Stimulated activated CD4-positive, alpha-beta T cell treated with anti-CD3 and anti-CD28 coated beads, Interleukin-15, amount 100 ng/mL, for 48 hours (primary cell): ENCODE data around the gene P2RX1.

ENCODE experiments used
- DNase-seq, 2 donors: peaks; one replicate each; pipeline ENCODE4 v3.0.0-alpha.2; 2020; ENCODE audit warnings: low read depth in 2 of 2

P2RX1 gene

DNA sequence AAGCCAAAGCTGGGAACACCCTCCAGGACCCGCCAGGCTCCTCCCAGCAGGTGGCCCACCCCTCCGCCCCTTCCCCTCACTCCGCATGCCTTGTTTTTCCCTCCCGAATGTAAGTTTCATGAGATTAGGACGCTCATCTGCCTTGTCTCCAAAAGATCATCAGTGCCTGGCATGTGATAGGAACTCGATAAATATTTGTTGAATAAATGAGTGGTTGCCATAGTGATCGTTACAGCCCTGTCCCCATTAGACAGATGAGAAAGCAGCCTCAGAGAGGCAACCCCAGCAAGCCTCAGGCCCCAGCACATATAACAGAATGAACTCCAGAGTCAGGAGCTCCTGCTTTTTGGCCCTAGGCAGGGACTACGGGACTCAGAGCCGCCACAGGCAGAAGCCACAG is 28.5 kb downstream of the P2RX1 start:
- DNase-seq, result no peak

DNA sequence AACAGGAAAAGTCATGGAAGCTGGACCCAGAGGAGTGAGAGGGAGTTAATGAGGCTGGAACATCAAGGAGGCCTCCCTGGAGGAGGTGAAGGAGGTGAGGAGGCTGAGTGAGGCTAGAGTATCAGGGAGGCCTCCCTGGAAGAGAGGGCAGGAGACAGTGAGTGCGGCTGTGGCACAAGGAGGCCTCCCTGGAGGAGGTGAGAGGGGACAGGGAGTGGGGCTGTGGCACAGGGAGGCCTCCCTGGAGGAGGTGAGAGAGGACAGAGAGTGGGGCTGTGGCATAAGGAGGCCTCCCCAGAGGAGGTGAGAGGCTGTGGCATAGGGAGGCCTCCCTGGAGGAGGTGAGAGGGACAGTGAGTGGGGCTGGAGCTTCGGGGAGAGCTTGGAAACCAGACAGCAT is 28.9 kb downstream of the P2RX1 start:
- DNase-seq, result no peak

DNA sequence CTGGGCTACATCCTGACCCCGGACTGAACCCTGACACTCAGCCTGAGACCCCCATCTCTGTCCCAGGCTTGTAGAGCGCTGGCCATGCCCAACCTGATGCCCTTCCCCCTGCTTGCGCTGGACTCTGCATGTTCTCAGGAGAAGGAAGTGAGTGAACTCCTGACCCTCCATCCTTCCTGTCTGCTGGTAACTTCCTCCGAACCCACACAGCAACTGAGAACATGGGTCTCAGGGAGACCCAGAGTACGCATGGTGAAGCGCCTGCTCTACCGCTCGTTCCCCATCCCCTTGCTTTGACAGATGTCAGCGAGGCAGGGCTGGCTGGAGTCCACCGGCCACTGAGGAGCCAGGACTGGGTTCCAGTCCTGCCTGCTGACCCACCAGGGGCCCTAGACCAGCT is 29.5 kb downstream of the P2RX1 start:
- no peak for DNase-seq

DNA sequence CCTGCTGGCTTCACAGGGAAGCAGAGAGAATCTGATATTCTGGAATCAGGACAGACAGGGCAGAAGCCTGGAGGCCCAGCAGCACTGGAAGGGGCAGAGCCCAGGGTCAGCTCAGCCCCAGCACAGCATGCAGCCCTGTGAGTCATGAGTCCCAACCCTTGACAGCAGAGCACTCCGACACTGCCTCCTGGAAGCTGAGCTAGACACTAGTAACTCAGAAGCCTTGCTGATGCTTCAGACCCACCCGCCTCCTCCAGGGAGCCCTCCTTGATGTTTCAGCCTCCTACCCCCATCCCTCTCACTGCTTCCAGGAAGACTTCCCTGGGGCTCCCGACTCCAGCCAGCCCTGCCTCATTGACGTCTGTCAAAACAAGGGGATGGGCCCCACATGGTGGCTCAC is 30.3 kb downstream of the P2RX1 start:
- no peak for DNase-seq

DNA sequence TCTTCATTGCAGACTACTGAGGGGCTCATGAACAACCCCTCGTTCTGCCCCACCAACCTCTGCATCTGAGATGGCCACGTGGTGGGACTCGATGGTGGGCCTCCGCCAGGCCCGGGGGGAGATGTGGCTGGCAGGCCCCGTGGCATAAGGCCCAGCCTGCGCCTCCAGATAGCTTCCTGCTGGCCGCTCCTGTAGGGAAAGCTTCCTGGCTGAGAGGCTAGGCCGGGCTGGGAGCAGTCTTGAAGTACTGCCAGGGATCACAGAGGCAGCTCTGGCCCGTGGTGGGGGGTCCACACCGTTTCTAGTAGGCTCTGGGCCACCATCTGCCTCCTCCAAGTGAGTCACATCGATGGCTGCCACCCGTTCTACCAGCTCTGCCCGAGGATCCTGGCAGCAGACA is 31.0 kb downstream of the P2RX1 start:
- DNase-seq, result no peak

DNA sequence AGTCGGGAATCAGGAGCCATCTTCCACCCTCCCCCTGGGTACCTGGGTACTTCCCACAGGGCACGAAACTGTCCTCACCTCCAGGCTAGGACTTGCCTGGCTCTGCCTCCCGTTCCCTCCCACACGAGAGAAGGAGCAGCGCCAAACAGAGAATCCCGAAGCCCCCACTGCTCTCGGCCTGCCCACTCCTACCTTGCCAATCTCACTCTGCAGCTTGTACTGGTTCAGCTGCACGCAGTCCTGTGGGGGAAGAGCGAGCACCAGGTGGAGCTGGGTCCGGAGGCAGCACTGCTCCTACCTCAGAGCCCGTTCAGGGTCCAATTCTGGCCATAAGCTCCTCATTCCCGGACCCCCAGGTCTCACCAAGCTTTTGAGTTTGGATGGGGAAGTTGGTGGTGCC is 32.1 kb downstream of the P2RX1 start:
- no peak for DNase-seq

DNA sequence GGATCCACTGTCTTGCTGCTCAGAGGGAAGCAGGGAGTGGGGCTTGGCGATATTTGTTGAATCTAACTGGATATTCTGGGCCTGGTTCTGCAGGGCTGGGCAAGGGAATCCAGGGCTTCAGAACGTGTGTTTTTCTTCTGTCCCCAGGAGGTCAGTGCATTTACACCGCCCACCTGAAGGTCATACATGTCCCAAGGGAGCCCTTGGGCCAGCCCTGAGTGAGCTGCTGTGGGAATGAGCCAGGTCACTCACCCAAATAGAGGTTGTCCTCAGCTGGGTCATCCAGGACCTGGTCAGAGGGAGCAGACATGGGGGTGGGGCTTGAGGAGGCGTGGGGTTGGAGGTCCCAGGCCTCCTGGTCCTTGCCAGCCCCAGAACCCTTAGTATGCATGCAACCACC is 34.0 kb downstream of the P2RX1 start:
- DNase-seq, result no peak

DNA sequence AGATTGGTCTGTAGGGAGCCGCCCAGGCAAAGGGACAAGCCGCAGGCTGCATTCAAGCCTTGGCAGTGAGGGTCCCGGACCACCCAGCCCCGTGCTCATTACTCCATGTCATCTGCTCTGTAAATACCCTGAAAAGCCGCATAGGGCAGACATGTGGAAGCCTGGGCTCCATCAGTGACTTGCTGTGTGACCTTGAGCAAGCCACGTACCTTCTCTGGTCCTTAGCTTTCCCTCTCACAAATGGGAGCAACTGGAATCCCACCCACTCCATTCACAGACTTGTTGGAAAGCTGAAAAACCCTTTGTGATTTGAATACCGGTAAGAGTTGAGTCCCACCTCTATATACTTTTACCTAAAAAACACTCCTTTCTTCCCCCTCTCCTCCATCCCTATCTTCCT is 35.3 kb downstream of the P2RX1 start:
- DNase-seq, result no peak

DNA sequence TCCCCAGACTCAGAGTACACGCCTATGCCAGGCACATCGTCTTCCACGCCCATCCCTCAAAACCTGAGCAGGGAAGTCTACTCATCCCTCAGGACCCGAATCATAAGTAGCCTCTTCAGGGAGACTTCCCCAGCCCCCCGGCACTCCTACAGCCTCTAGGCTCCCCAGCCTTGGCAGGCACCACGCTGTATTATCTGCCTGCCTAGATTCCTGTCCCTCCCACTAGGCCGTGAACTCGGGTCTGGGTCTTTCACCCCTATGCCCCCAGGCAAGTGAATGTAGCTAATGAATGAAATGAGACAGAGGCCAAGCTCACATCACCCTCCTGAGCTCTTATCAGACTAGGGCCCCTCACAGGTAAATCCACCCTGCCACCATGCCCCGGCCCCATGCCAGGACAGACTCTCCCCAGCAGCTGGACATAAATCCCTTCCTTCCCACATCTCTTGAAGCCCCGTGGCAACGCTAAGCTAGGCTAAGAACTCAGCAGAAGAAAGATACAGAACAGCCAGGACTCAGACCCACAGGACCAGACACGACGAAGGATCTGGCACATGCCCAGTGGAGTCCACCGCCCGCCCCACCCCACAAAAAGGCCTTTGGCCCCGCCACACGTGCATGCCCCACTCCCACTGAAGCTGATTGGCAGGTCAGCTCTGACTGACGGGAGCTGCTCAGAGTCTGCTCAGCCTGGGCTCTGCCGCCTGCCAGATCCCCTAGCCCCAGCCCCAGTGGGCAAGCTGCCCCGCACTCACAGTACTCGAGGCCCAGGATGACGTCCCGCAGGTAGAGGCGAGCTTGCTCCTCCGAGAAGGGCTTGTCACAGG is 36.5 kb downstream of the P2RX1 start:
- DNase-seq, result no peak

DNA sequence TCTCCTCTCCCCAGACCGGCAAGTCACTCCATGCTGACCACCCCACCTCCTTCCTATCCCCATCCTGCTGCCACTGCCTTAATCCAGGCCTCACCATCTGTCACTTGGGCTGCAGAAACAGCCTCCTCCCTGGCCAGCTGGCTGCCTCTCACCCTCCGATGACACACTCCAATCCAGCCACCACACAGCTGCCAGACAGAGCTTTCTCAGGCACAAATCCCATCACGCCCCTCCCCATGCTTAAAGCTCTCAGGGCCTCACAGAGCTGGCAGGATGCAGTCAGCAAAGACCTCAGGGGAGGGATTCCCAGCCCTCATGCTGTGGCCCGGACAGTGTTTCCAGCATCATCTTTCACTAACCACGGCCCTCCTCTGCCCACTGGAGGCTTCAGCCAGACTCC is 37.1 kb downstream of the P2RX1 start:
- DNase-seq, result no peak

DNA sequence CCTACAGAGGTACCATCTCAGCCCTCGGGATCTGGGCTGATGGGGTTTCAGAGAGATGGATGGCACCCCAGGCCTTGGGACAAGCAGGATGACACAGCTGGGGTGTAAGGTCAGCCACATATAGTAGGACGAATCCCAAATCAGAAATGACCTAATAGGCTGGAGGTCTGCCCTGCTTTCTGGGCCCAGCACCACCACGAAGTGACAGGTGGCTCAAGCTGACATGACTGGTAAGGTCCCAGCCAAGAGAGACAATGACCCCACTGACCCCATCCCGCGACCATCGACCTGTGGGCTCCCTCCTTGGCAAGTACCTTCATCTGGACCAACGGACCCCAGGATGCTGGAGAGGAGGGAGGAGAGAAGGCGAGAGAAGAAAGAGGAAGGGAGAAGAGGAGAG is 39.0 kb downstream of the P2RX1 start:
- no peak for DNase-seq

DNA sequence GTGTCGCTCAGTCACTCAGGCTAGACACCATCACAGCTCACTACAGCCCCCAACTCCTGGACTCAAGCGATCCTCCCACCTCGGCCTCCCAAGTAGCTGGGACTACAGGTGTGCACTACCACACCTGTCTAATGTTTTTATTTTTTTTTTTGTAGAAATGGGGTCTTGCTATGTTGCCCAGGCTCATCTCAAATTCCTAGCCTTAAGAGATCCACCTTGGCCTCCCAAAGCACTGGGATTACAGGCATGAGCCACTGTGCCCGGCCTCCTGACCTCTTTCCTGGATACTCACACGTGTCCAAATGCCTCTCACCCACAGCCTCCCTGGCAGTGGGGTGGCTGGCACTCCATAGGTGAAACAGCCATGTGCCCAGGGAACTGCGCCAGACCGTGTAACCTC is 40.9 kb downstream of the P2RX1 start:
- no peak for DNase-seq

DNA sequence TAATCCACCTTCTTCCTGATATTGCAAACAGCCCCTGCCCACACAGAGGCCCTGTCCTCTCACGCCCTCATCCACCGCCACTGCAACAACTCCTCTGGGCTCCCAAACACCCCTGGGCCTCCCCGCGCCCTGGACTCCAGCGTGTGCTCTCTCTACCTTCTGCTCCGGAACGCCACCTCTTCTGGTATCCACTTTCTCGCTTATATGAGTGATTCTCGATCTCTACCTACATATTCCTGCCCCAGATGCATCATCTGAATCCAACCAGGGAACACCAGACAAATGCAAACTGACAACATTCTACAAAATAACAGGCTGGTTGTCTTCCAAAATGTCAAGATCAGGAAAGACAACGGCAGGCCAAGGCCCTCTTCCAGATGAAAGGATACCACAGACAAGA is 42.4 kb downstream of the P2RX1 start:
- no peak for DNase-seq

DNA sequence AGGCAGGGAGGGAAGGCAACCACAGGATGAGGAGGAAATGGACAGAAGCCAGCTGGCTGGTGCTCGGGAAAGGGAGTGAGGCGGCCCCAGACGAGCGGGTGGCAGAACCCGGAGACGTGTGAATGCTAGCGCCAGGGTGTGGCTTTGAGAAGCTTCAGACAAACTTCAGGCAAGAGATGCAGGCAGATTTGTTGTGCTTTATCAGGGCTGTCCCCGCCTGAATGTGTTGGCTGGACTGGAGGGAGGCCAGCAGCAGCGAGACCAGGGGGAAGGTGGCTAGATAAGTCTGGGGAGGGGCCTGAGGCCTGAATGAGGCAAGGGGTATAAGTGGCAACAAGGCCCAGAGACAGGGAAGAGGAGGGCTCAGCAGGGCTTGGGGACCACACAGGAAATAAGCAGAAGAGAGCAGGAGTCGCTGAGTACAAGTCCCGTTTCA is 45.4 kb downstream of the P2RX1 start:
- DNase-seq, result no peak

DNA sequence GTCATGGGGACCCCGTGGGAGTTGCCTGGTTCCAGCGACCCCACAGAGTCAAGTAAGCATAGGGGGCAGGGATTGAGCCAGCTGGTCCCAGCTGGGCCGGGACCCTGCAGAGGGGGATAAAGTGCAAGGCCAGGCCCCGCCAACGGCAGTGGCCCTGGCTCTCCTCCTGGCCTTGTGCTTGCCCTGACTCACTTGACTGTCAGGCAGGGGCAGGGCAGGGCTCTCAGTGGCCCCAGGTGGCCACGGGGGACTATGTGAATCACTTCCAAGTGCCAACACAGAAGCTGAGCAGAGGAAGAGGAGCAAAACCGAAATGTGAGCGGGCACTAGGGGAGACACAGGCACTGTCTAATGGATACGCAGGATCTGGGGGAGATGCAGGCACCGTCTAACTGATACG is 48.7 kb downstream of the P2RX1 start:
- DNase-seq, result no peak

DNA sequence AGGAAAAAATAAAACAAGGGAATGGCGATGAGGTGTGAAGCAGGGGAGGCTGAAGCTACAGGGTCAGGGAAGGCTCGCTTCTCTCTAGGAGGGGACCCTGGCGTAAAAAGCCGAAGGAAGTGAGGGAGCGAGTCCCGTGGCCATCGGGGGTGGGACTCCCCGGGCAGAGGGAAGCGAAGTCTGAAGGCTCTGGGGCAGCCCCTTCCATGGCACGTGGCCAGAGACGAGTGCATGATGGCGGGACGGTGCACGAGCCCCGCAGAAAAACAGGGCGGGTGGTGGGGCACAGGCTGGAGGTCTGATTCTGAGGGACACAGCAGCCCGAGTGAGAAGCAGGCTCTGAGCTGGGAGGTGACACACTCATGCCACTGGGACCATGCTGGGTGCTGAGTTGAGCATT is 49.2 kb downstream of the P2RX1 start:
- DNase-seq, result no peak

DNA sequence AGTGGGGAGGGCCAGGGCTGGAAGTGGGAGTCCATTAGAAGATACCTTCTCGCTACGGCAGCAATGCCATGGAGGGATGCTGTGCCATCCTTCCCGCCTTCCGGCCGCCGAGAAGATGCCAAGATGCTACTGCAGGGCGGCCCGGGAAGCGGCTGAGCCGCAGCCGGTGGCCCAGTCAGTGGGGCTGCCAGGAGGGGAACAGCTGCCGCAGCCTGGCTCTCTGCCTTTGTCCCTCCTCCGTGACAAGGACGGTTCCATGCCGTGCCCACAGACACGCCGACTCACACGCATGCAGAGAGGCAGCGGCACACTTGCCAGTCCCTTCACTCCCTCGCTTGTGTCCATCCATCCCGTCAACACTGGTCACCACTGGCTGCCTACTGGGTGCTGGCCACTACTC is 50.0 kb downstream of the P2RX1 start:
- no peak for DNase-seq

DNA sequence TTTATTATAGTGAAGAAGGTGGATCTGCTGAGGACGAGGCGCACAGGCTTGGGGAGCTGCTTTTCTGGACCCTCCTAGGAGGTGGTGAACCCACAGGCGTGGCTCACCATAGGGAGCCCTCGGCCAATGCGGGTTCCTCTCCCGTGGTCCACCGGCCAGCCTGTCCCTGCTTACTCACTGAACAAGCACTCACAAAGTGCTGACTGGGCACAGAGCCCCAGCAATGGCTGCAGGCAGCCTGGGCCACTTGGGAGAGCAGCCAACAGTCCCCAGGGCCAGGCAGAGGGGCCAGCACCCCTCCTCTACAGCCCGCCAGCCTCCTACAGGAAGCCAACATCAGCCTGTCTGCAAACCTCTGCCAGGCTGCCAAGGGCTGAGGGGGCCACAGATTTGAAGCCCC is 51.1 kb downstream of the P2RX1 start:
- DNase-seq, result no peak

DNA sequence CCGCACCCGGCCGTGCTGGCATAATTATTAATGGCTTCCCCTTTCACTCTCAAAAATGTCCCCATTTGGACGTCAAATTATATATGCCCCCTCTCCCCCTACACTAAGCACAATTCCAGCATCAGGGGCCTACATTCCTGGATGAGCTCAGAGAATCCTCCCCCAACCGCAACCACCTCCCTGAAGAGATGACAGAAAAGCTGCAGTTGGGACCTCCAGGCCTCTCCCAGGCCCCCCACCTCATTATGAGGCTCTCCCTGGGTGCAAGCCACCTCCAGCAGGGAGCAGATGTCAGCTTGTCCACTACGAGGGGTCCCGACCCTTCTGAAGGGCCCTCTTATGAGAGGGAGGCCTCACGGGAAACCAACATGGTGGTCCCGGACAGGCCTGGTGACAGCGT is 51.7 kb downstream of the P2RX1 start:
- DNase-seq, result no peak

DNA sequence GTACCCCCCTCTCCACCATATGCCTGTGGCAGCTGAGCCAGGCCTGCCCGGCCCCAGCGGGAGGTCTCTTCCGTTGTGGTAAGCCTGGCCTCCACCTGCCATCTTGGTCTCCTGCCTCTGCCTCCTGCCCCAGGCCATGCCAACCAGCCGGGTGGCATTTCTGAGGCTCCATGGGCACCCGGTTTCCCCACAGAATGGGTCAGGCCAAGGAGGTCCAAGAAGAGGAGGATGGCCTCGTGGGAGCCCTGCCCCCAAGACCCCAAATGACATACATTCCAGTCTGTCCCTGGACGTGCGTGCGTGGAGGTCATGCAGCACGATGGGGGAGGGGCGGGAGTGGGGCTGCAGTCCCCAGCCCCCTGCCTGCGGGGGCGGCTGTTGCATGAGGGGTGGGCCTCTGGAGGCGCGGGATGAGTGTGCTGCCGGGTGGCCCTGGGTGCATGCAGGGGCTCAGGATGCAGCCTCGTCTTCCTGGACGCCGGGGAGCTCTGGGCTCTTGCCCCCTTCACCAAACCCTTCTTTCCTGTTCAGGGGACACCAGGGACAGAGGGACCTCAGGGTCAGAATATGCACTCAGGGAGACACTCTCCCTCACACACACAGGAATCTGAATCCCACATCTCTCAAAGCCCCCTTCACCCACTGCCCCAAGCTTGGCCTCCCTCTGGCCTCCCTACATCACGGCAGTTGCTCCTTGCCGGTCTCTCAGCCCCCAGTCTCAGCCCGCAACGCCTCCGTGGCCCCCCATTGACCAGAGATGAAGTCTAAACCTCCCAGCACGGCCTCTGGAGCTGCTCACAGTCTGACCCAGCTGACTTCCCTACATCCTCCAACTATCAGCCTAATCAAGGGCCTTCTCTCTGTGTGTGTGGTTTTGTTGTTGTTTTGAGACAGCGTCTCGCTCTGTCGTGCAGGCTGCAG is 54.2 kb downstream of the P2RX1 start:
- DNase-seq, result no peak

DNA sequence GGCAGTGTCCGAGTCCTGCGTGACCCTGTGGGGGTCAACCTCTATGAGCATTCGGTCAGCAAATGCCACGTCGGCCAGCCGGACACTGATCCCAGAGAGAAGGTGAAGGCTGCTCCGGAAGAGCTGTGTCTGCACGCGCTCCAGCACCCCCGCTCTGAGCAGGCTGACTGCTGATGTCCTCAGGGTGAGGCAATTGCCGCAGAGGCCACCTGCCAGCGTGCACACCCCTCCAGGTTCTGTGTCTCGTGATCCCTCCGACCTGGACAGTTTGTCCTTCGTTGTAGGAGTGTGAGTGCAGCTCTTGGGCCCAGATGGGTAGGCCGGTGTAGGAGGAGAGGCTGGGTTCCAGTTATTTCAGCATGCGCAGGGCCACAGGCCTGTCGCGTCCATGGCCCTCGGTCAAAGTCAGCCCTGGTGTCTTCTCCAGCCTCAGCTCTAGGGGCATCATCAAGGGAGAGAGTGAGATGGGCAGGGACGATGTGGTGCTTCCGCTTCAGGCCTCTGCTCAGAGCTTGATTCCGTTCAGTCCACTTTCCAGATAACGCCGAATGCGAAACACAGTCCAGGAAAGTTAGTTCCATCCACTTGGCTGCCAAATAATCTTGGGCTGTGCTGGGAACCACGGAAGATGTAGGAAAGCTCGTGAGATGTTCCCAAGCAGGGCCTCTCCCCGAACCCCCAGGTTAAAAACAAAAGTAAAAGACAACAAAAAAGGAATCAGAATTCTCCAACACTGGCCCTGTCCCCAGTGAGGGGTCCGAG is 55.1 kb downstream of the P2RX1 start:
- no peak for DNase-seq

DNA sequence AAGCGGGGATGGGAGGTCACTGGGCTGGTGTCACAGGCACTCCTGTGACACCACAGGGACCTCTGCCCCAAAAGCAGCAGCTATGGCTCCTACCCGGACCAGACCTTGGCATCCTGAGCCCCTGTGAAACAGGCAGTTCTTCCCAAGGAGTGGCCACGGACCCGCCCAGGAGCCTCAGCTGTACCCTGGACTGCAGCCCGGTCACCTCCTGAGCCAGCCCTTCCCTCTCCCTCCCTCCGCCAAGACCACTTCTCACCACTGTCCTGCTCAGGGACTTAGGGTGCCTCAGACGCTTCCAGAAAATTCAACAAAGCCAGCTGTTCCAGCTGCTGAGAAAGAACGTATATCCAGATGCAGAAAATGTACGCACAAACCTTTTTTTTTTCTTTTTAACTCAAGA is 56.3 kb downstream of the P2RX1 start:
- no peak for DNase-seq
